Choroid plexus epithelial cell (primary cell): ENCODE results near the gene FBXO40.
"Not testable (repeated sequence)": the region's sequence is repeated elsewhere in the genome, so short reads cannot be mapped to it uniquely, and the experiment has no call there.

Experiments
- DNase-seq: peaks from one replicate; pipeline ENCODE4 v3.0.0-alpha.2; 2010; ENCODE audit warnings: low read depth
- H3K4me3 ChIP-seq: 2 replicates; pipeline ENCODE4 v1.5.1; 2011; ENCODE audit warnings: low read depth, mild to moderate bottlenecking, control low read depth, low read length, moderate library complexity
- CTCF ChIP-seq: conservative IDR thresholded peaks from 2 replicates; pipeline ENCODE4 v1.5.1; 2011; ENCODE audit warnings: low read depth, mild to moderate bottlenecking, control low read depth, inconsistent platforms, low read length, moderate library complexity

FBXO40 gene

GRCh38 chr3:121562148-121562547, 31.0 kb upstream of the FBXO40 start:
- no peak overlapping the region for H3K4me3 ChIP-seq
- TF ChIP-seq CTCF, result no peak
- no peak for DNase-seq

DNA sequence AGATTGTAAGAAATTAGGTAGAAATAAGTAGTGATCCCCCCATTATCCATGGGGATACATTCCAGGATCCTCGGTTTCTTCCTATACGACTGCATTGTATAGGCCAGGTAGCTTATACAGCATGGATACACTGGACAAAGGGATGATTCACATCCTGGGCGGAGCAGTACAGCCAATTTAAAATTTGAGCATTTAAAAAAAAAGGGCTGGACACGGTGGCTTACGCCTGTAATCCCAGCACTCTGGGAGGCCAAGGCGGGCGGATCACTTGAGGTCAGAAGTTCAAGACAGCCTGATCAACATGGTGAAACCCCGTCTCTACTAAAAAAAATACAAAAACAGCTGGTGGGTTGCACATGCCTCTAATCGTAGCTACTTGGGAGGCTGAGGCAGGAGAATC, 26.4 kb upstream of the FBXO40 start:
- no peak for DNase-seq
- no peak for TF ChIP-seq CTCF
- no peak overlapping the region for H3K4me3 ChIP-seq

DNA sequence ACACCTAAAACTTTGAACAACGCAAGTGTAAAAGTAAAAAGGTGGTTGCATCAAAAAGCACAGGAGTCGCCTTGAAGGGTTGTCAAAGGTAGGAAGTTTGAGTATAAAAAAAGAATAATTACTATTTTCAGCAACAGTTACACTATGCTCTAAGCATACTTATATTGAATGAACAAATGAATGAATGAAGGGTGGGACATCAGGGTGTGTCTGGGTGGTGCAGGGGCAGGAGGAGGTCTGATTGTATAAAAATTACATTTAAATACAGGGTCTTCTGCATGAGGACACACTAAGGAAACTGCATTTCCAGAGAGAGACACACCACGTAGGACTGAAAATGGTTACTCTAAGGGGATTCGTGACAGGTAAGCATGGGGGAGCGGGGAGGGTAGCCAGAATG, 25.5 kb upstream of the FBXO40 start, which contains the start of gene ARGFX:
Gene ARGFX, plus strand, starts transcription at position 301 of the 400 bp plus-strand sequence. CDS start 2,765 bp downstream, outside the sequence.
- H3K4me3 ChIP-seq, result no peak within 1 kb of the TSS
- no peak for TF ChIP-seq CTCF
- no peak for DNase-seq

GRCh38 chr3:121574449-121574848, 18.7 kb upstream of the FBXO40 start:
- H3K4me3 ChIP-seq, result no peak overlapping the region
- no peak for TF ChIP-seq CTCF
- peak; percentile 56 for DNase-seq

- no peak for TF ChIP-seq CTCF
- DNase-seq, result no peak
- no peak overlapping the region for H3K4me3 ChIP-seq
Measured at GRCh38 chr3:121581691-121582090, 11.5 kb upstream of the FBXO40 start.

GRCh38 chr3:121584418-121584817, 8.8 kb upstream of the FBXO40 start:
- no peak for TF ChIP-seq CTCF
- no peak for DNase-seq
- H3K4me3 ChIP-seq, result no peak overlapping the region

GRCh38 chr3:121593806-121594205, 627 bp downstream of the FBXO40 start:
- DNase-seq, H3K4me3 ChIP-seq: not testable (repeated sequence)

- no peak overlapping the region for H3K4me3 ChIP-seq
- no peak for DNase-seq
- TF ChIP-seq CTCF, result no peak
Measured at GRCh38 chr3:121594850-121595249, 1.7 kb downstream of the FBXO40 start.
